Loucy (cell line): ENCODE measurements around the gene EGLN1.

Source experiments
- EZH2phosphoT487 ChIP-seq: fragments of 200-600 bp; IDR thresholded peaks from 2 replicates; pipeline ENCODE4 v1.6.1; 2018; ENCODE audit warnings: antibody characterized with exemption, mild to moderate bottlenecking, moderate library complexity, borderline replicate concordance
- TF ChIP-seq, protein P1 (sequence below): fragments of 200-600 bp; sonication (generic); conservative IDR thresholded peaks from 2 replicates; pipeline ENCODE4 v1.5.1; 2014; ENCODE audit warnings: mild to moderate bottlenecking, antibody characterized with exemption, low read length

- TF ChIP-seq, protein P1, sequence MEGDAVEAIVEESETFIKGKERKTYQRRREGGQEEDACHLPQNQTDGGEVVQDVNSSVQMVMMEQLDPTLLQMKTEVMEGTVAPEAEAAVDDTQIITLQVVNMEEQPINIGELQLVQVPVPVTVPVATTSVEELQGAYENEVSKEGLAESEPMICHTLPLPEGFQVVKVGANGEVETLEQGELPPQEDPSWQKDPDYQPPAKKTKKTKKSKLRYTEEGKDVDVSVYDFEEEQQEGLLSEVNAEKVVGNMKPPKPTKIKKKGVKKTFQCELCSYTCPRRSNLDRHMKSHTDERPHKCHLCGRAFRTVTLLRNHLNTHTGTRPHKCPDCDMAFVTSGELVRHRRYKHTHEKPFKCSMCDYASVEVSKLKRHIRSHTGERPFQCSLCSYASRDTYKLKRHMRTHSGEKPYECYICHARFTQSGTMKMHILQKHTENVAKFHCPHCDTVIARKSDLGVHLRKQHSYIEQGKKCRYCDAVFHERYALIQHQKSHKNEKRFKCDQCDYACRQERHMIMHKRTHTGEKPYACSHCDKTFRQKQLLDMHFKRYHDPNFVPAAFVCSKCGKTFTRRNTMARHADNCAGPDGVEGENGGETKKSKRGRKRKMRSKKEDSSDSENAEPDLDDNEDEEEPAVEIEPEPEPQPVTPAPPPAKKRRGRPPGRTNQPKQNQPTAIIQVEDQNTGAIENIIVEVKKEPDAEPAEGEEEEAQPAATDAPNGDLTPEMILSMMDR = no peak
- no peak for TF ChIP-seq EZH2phosphoT487
These were observed 86.2 kb downstream of the EGLN1 start for GRCh38 chr1:231335663-231336602.
